Testis (tissue), 3 donors: Measurements from ENCODE around the gene CACNB2. TPM values are rescaled to one million over a fixed set of nuclear protein-coding genes. Genes with fewer than 3 reads are reported as not detected.

Source experiments
- DNase-seq: peaks from one replicate; pipeline ENCODE4 v3.0.0-alpha.2; 2019
- H3K27ac ChIP-seq, 2 donors: fragments of 200-600 bp; sonication (generic); one replicate each; pipeline ENCODE4 v1.5.1; 2019
- H3K27me3 ChIP-seq: fragments of 200-600 bp; sonication (generic); one replicate; pipeline ENCODE4 v1.5.1; 2019
- H3K36me3 ChIP-seq: fragments of 200-600 bp; sonication (generic); one replicate; pipeline ENCODE4 v1.5.1; 2017; ENCODE audit warnings: low read depth; ENCODE audit errors: missing control alignments
- H3K4me1 ChIP-seq: fragments of 200-600 bp; sonication (generic); one replicate; pipeline ENCODE4 v1.5.1; 2019
- H3K4me3 ChIP-seq, 2 donors: fragments of 200-600 bp; sonication (generic); one replicate each; pipeline ENCODE4 v1.5.1; 2017 to 2019
- H3K9me3 ChIP-seq: fragments of 200-600 bp; sonication (generic); one replicate; pipeline ENCODE4 v1.5.1; 2017
- CTCF ChIP-seq, 3 experiments: fragments of 450-650 bp in 2 of 3; fragments of 200-600 bp in 1 of 3; sonication (generic) in 1 of 3; IDR thresholded peaks; one replicate each; pipeline ENCODE4 v1.5.1; 2016 to 2019; ENCODE audit warnings: antibody characterized with exemption in 3 of 3, mild to moderate bottlenecking in 2 of 3, moderate library complexity in 1 of 3
- POLR2A ChIP-seq: fragments of 450-650 bp; IDR thresholded peaks from one replicate; pipeline ENCODE4 v1.6.1; 2017; ENCODE audit warnings: antibody characterized with exemption, mild to moderate bottlenecking, moderate library complexity
- WGBS, 2 donors: methylation state at CpG; one replicate each; pipeline ENCODE4 v1.1.5; 2018; 5-methylcytosine and 5-hydroxymethylcytosine counted together
- intact Hi-C: fragments of 100-400 bp; cut with DNase I; formaldehyde crosslinking; loops from one replicate; pipeline ENCODE4 v1.15.1; 2023; ENCODE audit warnings: low total_unique reads
- polyA plus RNA-seq: library from polyadenylated mRNA; stranded (reverse); fragments of 350-450 nt; fragmentation: Illumina TruSeq; extraction: RNeasy Lipid Tissue Mini Kit (QIAGEN cat#74804); gene quantifications from one replicate; pipeline ENCODE4 v1.2.3, GENCODE V29; 2014; ENCODE audit warnings: low read depth, low replicate concordance; ENCODE audit not compliant: insufficient read depth
- total RNA-seq, 2 donors: library from RNA; depleted of rRNA; stranded (reverse); fragments of >200 nt; gene quantifications; one replicate each; pipeline ENCODE4 v1.2.3, GENCODE V29; 2016

Gene CACNB2
- total and polyA plus RNA-seq, 3 donors from 2014 or later = 1.3 to 4.8 (median 1.4) TPM

DNA sequence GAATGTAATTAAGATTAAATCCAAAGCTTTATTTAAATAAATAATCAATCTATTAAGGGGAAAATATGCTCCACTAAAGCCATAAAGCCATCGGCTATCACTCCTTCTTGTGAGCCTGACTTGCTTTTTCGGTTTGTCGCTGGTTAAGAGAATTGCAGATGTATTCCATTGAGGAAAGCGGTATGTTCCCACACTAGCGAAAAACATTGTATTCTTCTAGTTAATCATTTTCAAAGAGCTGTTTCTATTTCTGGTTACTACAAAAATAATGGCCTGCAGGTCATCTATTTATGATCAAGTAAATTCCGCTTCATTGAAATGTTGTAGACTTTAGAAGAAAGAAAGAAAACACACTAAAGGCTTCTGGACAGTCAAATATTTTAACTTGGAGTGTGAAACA lies 173.4 kb downstream of the CACNB2 start:
- peaks cover 12% of the 10 kb centered on the region for H3K4me1 ChIP-seq
- 56 to 64% methylated on average over 6 of the region's 6 CpGs for WGBS, 2 donors
- intact Hi-C loops = no loop called here

GRCh38 chr10:18319628-18320027 lies 179.4 kb downstream of the CACNB2 start:
- Histone ChIP-seq H3K27ac (no peak overlapping the region), H3K4me3 (no peak overlapping the region), H3K36me3 (no peaks in the 10 kb centered on the region), H3K9me3 (no peaks in the 10 kb centered on the region), H3K4me1 (no peaks in the 10 kb centered on the region), H3K27me3 (no peaks in the 10 kb centered on the region)
- DNase-seq = no peak
- WGBS, 2 donors = 92 to 97% methylated on average over 3 of the region's 3 CpGs
- intact Hi-C loops = no loop called here
- no peak for TF ChIP-seq CTCF (IDR thresholded peaks at IDR 0.05)
- TF ChIP-seq POLR2A = no peak

More for the DNA sequence above, 173.4 kb downstream of the CACNB2 start:
- DNase-seq = no peak
- TF ChIP-seq POLR2A = no peak
- TF ChIP-seq CTCF (IDR thresholded peaks at IDR 0.05) = no peak
- no peaks in the 10 kb centered on the region for H3K36me3 ChIP-seq
- H3K9me3 ChIP-seq = no peaks in the 10 kb centered on the region
- H3K27me3 ChIP-seq = no peaks in the 10 kb centered on the region
- no peak overlapping the region for H3K4me3 ChIP-seq
- H3K27ac ChIP-seq = no peak overlapping the region

- Histone ChIP-seq H3K4me3 (no peak overlapping the region), H3K36me3 (no peaks in the 10 kb centered on the region), H3K4me1 (no peaks in the 10 kb centered on the region), H3K9me3 (no peaks in the 10 kb centered on the region), H3K27ac (no peak overlapping the region), H3K27me3 (no peaks in the 10 kb centered on the region)
- DNase-seq = no peak
- intact Hi-C loops = no loop called here
- TF ChIP-seq CTCF (IDR thresholded peaks at IDR 0.05) (no peak), POLR2A (no peak)
- WGBS, 2 donors = 93 to 98% methylated on average over 1 of the region's 1 CpG
Observed at GRCh38 chr10:18321371-18321770, 181.1 kb downstream of the CACNB2 start.

- no peak for DNase-seq
- WGBS, 2 donors = 94 to 98% methylated on average over 2 of the region's 2 CpGs
- Histone ChIP-seq H3K27me3 (no peaks in the 10 kb centered on the region), H3K9me3 (no peaks in the 10 kb centered on the region), H3K4me1 (no peaks in the 10 kb centered on the region), H3K4me3 (no peak overlapping the region), H3K27ac (no peak overlapping the region), H3K36me3 (no peaks in the 10 kb centered on the region)
- TF ChIP-seq CTCF (IDR thresholded peaks at IDR 0.05) = no peak
- TF ChIP-seq POLR2A = no peak
- intact Hi-C loops = no loop called here
Observed at GRCh38 chr10:18323916-18324315, 183.7 kb downstream of the CACNB2 start.

DNA sequence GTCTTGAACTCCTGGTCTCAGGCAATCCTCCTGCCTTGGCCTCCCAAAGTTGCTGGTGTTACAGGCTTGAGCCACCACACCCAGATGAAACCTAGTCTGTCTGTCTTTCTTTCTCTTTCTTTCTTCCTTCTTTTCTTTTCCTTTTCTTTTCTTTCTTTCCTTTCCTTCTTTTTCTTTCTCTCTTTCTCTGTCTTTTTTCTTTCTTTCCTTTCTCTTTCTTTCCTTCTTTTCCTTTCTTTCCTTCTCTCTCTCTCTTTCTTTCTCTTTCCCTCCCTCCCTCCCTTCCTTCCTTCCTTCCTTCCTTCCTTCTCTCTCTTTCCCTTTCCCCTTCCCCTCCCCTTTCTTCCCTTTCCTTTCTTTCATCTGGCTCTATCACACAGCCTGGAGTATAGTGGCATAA lies 185.2 kb downstream of the CACNB2 start:
- no peak for DNase-seq
- no peak overlapping the region for H3K4me3 ChIP-seq
- H3K27ac ChIP-seq = no peak overlapping the region
- H3K4me1 ChIP-seq = no peaks in the 10 kb centered on the region
- intact Hi-C loops = no loop called here
- no peaks in the 10 kb centered on the region for H3K9me3 ChIP-seq
- no peaks in the 10 kb centered on the region for H3K36me3 ChIP-seq
- H3K27me3 ChIP-seq = no peaks in the 10 kb centered on the region
- TF ChIP-seq CTCF (IDR thresholded peaks at IDR 0.05) = no peak
- no peak for TF ChIP-seq POLR2A
